Neutrophil (primary cell): ENCODE data around the gene CLEC3B.

Source experiments
- H3K27ac ChIP-seq: fragments of 200-600 bp; sonication (generic); 2 replicates; pipeline ENCODE4 v1.5.1; 2016; ENCODE audit warnings: mild to moderate bottlenecking, moderate library complexity
- H3K27me3 ChIP-seq: fragments of 200-600 bp; sonication (generic); 2 replicates; pipeline ENCODE4 v1.6.0; 2016; ENCODE audit warnings: mild to moderate bottlenecking
- H3K36me3 ChIP-seq: fragments of 200-600 bp; sonication (generic); 2 replicates; pipeline ENCODE4 v1.5.1; 2017
- H3K4me1 ChIP-seq, 2 experiments: fragments of 200-600 bp in 1 of 2; sonication (generic) in 1 of 2; 1 replicate in 1 of 2; 2 replicates in 1 of 2; pipeline versions ENCODE4 v1.5.1 to v1.6.1; 2013 to 2016; ENCODE audit warnings: low read depth in 1 of 2, low read length in 1 of 2, mild to moderate bottlenecking in 1 of 2, moderate library complexity in 1 of 2; ENCODE audit not compliant: control insufficient read depth in 1 of 2, insufficient read depth in 1 of 2
- H3K4me3 ChIP-seq, 2 experiments: fragments of 200-600 bp in 1 of 2; sonication (generic) in 1 of 2; 1 replicate in 1 of 2; 2 replicates in 1 of 2; pipeline ENCODE4 v1.5.1; 2013 to 2016; ENCODE audit warnings: low read depth in 1 of 2, low read length in 1 of 2, mild to moderate bottlenecking in 1 of 2, moderate library complexity in 1 of 2
- H3K9me3 ChIP-seq: fragments of 200-600 bp; sonication (generic); 2 replicates; pipeline ENCODE4 v1.5.1; 2016
- TF ChIP-seq, protein P1 (sequence below): fragments of 200-600 bp; sonication (generic); IDR thresholded peaks from 2 replicates; pipeline ENCODE4 v1.5.1; 2016; ENCODE audit warnings: antibody characterized with exemption

The CLEC3B gene

DNA sequence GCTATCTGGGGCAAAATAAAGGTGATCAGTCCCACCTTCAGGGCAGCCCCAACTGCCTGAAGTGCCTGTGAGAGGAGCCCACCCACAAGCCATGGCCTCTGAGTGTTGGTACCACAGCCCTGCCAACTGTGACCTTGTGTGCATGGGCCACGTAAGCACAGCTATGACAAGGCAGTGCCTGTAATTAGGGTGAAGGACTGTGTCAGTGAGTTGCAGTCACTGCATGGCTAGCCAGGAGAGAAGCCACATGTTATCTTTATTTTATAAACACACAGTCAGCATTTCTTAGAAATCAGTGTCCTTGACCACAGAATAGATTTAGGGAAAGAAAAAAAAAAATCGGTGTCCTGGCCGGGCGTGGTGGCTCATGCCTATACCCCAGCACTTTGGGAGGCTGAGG lies 25.3 kb upstream of the CLEC3B start:
- Histone ChIP-seq H3K36me3 (peaks cover 39% of the 10 kb centered on the region), H3K9me3 (no peaks in the 10 kb centered on the region), H3K4me3 (no peak overlapping the region), H3K4me1 (no peaks in the 10 kb centered on the region), H3K27me3 (no peaks in the 10 kb centered on the region), H3K27ac (no peak overlapping the region)
- TF ChIP-seq, protein P1, sequence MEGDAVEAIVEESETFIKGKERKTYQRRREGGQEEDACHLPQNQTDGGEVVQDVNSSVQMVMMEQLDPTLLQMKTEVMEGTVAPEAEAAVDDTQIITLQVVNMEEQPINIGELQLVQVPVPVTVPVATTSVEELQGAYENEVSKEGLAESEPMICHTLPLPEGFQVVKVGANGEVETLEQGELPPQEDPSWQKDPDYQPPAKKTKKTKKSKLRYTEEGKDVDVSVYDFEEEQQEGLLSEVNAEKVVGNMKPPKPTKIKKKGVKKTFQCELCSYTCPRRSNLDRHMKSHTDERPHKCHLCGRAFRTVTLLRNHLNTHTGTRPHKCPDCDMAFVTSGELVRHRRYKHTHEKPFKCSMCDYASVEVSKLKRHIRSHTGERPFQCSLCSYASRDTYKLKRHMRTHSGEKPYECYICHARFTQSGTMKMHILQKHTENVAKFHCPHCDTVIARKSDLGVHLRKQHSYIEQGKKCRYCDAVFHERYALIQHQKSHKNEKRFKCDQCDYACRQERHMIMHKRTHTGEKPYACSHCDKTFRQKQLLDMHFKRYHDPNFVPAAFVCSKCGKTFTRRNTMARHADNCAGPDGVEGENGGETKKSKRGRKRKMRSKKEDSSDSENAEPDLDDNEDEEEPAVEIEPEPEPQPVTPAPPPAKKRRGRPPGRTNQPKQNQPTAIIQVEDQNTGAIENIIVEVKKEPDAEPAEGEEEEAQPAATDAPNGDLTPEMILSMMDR, result no peak

DNA sequence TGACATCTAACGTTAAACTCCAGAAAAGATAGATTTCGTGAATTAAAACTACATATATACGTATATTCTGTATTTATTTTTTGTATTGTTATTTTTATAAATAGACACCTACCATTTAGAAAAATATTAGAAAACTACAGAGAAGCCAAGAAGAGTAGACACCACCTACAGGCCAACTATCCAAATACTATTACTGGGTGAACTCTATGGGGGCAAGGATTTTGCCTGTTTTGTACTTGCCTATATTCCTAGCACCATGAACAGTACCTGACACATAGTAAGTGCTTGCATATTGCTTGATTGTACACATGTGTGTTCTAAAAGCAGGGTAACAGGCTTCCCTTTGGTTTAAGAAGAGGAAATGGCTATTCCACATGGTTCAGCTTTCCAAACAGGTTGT lies 24.4 kb upstream of the CLEC3B start:
- Histone ChIP-seq H3K4me3 (no peak overlapping the region), H3K9me3 (no peaks in the 10 kb centered on the region), H3K27me3 (no peaks in the 10 kb centered on the region), H3K4me1 (no peaks in the 10 kb centered on the region), H3K27ac (no peak overlapping the region), H3K36me3 (peaks cover 37% of the 10 kb centered on the region)
- TF ChIP-seq, protein P1, result no peak

- TF ChIP-seq, protein P1, result no peak
- Histone ChIP-seq H3K27me3 (no peaks in the 10 kb centered on the region), H3K27ac (no peak overlapping the region), H3K4me1 (no peaks in the 10 kb centered on the region), H3K9me3 (no peaks in the 10 kb centered on the region), H3K4me3 (no peak overlapping the region), H3K36me3 (peaks cover 35% of the 10 kb centered on the region)
Measured at GRCh38 chr3:45002139-45002660, 23.9 kb upstream of the CLEC3B start.

DNA sequence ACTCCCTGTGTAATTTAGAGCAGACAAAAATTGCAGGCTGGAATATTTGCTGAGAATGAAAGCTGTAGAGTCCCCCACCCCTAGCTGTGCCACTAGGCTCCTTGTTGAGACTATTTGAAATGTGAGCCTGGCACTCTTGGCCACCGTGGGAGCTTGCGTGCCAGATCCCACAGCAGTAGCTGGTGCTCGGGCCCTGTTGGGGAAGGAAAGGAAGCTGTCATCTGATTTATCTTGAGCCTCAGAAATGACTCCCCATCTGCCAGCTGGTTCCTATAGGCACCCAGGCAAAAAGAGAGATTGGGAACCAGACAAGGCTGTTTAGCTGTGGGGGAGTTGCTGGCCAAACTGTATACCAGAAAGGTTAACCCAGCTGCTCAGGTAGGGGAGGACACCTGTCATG lies 23.4 kb upstream of the CLEC3B start:
- H3K9me3 ChIP-seq, result no peaks in the 10 kb centered on the region
- H3K27ac ChIP-seq, result no peak overlapping the region
- H3K4me1 ChIP-seq, result no peaks in the 10 kb centered on the region
- H3K27me3 ChIP-seq, result no peaks in the 10 kb centered on the region
- peaks cover 36% of the 10 kb centered on the region for H3K36me3 ChIP-seq
- no peak overlapping the region for H3K4me3 ChIP-seq
- TF ChIP-seq, protein P1, result no peak

DNA sequence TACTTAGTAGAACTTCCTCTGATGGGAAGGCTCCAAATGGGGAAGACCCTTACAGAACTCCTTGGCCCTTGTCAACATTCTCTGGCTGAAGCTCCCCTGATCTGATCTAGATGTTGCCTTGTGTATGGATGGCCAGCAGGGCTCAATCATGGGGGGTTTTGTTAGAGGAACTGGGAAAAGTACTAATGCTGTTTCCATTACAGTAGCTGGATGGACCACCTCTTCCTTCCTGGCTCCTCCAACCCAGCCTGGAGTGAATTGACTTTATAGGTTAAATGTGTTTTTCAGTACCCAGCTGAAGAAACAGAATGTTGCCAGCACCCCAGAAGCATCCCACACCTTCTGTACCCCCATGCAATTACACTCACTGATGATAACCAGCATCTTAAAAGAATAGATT lies 22.7 kb upstream of the CLEC3B start:
- Histone ChIP-seq H3K4me3 (no peak overlapping the region), H3K27ac (no peak overlapping the region), H3K36me3 (peaks cover 38% of the 10 kb centered on the region), H3K4me1 (no peaks in the 10 kb centered on the region), H3K9me3 (no peaks in the 10 kb centered on the region), H3K27me3 (no peaks in the 10 kb centered on the region)
- TF ChIP-seq, protein P1, result no peak

DNA sequence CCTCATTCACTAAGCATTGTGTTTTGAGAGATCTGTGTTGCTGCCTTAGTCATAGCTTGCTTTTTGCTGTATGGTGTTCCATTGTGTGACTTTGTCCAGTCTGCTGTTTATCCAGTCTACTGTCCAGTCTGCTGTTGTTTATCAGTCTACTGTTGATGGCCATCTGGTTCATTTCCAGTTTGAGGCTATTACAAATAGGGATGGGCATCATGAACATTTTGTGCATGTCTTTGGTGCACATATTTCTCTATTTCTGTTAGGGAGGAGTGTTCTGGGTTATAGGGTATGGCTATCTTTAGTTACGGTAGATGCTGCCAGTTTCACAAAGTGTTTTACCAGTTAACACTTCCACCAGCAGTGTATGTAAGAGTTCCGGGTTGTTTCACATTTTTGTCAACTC lies 22.2 kb upstream of the CLEC3B start:
- Histone ChIP-seq H3K27ac (no peak overlapping the region), H3K27me3 (no peaks in the 10 kb centered on the region), H3K4me1 (no peaks in the 10 kb centered on the region), H3K36me3 (peaks cover 36% of the 10 kb centered on the region), H3K4me3 (no peak overlapping the region), H3K9me3 (no peaks in the 10 kb centered on the region)
- TF ChIP-seq, protein P1, result no peak
